ENCODE measurements around the gene SOX5. TPM values are rescaled to one million over a fixed set of nuclear protein-coding genes. Genes with fewer than 3 reads are reported as not detected.

The SOX5 gene
- total RNA-seq, 6 experiments from 2014 or later: 14.8 to 34.3 (median 31.1) TPM

DNA sequence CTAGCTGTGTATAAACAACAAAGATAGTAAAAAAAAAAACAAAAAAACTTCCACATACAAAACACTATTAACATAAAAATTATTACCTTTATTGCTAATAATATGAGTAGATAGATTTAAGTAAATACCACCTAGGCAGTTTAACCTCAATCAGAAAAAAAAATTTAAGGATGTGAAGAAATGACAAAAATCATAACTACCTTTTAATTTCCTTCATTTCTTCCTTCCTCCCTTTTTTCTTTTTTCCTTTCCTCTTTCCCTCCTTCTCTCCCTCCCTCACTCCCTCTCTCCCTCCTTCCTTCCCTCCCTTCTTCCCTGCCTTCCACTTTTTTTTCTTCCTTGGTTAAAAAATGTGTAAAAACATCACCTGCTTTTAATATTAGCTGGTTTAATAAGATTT, 81.7 kb downstream of the SOX5 start:
- DNase-seq (no peak), ATAC-seq (no peak)
- Histone ChIP-seq H3K4me3 (no peak overlapping the region), H3K27me3 (no peaks in the 10 kb centered on the region), H3K27ac (no peak overlapping the region), H3K36me3 (no peaks in the 10 kb centered on the region), H3K4me1 (no peaks in the 10 kb centered on the region), H3K9me3 (no peaks in the 10 kb centered on the region)
- TF ChIP-seq, protein P1, sequence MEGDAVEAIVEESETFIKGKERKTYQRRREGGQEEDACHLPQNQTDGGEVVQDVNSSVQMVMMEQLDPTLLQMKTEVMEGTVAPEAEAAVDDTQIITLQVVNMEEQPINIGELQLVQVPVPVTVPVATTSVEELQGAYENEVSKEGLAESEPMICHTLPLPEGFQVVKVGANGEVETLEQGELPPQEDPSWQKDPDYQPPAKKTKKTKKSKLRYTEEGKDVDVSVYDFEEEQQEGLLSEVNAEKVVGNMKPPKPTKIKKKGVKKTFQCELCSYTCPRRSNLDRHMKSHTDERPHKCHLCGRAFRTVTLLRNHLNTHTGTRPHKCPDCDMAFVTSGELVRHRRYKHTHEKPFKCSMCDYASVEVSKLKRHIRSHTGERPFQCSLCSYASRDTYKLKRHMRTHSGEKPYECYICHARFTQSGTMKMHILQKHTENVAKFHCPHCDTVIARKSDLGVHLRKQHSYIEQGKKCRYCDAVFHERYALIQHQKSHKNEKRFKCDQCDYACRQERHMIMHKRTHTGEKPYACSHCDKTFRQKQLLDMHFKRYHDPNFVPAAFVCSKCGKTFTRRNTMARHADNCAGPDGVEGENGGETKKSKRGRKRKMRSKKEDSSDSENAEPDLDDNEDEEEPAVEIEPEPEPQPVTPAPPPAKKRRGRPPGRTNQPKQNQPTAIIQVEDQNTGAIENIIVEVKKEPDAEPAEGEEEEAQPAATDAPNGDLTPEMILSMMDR (IDR thresholded peaks at IDR 0.05): no peak
- TF ChIP-seq POLR2A (IDR thresholded peaks at IDR 0.05): no peak
- intact Hi-C loops (cut with DNase I): no loop called here

DNA sequence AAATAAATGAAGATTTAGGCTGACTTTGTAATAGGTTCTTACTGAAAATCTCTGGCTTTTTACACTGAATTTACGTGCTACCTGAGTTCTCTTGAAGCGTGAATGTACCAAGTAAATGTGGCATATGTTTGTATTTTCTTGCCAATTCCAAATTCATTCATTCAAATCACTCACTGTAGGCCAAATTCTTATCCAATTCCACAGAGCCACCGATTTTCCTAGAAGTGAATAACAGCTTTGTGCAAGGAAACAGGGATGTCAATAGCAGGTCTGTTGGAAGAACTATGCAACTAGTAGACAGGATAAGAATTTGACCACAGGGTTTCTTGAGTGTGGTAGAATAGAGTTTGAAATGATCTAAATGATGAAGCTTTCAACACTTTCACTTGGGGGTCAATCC, 86.8 kb downstream of the SOX5 start:
- WGBS (ENCODE audit: insufficient coverage, low coverage, low lambda C conversion rate, missing lambda C conversion rate): 73% methylated on average over 3 of the region's 3 CpGs
- Histone ChIP-seq H3K4me3 (no peak overlapping the region), H3K9me3 (no peaks in the 10 kb centered on the region), H3K4me1 (no peaks in the 10 kb centered on the region), H3K27ac (no peak overlapping the region), H3K27me3 (no peaks in the 10 kb centered on the region), H3K36me3 (no peaks in the 10 kb centered on the region)
- DNase-seq (no peak), ATAC-seq (no peak)
- intact Hi-C loops (cut with DNase I): no loop called here
- TF ChIP-seq, protein P1 (IDR thresholded peaks at IDR 0.05): no peak
- TF ChIP-seq POLR2A (IDR thresholded peaks at IDR 0.05): no peak

DNA sequence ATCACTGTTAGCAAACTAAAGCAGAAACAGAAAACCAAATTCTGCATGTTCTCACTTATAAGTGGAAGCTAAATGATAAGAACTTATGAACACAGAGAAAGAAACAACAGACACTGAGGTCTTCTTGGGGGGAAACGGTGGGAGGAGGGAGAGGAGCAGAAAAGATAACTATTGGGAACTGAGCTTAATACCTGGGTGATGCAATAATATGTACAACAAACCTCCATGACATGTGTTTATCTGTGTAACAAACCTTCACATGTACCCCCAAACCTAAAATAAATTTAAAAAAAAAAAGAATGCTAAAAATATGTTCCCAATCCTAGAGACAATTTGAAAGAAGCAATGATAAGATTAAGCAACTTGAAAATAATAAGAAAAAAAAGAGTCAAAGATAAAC, 89.5 kb downstream of the SOX5 start:
- DNase-seq: no peak
- Histone ChIP-seq H3K27ac (no peak overlapping the region), H3K9me3 (no peaks in the 10 kb centered on the region), H3K4me3 (no peak overlapping the region), H3K27me3 (no peaks in the 10 kb centered on the region), H3K4me1 (no peaks in the 10 kb centered on the region), H3K36me3 (no peaks in the 10 kb centered on the region)
- no peak for TF ChIP-seq POLR2A (IDR thresholded peaks at IDR 0.05)
- TF ChIP-seq, protein P1 (IDR thresholded peaks at IDR 0.05): no peak
- 78% methylated on average over 1 of the region's 1 CpG for WGBS (ENCODE audit: insufficient coverage, low coverage, low lambda C conversion rate, missing lambda C conversion rate)
- ATAC-seq: no peak
- intact Hi-C loops (cut with DNase I): no loop called here

DNA sequence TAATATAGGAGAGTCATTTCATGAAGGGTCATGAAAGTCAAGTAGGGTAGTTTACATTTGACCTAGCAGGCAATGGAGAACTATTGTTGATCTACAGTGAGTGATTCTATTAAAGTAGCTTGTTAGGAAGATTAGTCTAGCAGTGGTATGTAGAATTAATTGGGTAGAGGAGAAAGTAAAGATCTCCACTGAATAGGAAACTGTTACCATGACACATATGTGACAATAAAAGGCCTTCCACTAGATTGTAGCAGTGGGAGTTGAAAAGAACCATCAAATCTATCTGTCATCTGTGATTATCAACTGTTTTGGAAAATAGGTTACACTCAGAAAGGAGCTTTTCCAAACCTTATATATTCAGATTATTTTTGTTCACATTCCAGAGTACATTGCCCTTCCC, 92.3 kb downstream of the SOX5 start:
- no peak overlapping the region for H3K4me3 ChIP-seq
- no peak for ATAC-seq
- no peaks in the 10 kb centered on the region for H3K9me3 ChIP-seq
- H3K27me3 ChIP-seq: no peaks in the 10 kb centered on the region
- H3K27ac ChIP-seq: no peak overlapping the region
- TF ChIP-seq, protein P1 (IDR thresholded peaks at IDR 0.05): no peak
- no peak for TF ChIP-seq POLR2A (IDR thresholded peaks at IDR 0.05)
- DNase-seq: no peak
- no peaks in the 10 kb centered on the region for H3K4me1 ChIP-seq
- H3K36me3 ChIP-seq: no peaks in the 10 kb centered on the region
- intact Hi-C loops (cut with DNase I): no loop called here

DNA sequence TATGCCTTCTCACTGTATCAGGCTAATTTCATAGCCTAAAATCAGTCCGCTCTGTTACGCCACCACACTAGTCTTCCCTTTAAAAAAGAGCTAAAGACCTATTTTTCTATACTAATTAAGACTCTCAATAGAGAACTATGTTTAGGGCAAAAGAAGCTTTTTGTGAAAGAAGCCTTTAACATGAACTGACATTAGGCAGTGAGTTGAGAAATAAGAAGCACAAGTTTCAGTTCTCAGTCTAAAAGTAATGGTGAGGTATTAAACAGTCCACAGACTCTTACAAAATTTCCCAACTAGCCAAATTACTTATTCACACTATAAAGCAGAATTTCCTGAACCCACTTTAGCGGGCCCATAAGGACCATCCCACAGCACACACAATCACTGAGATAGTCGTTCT, 93.7 kb downstream of the SOX5 start:
- H3K36me3 ChIP-seq: no peaks in the 10 kb centered on the region
- no peaks in the 10 kb centered on the region for H3K9me3 ChIP-seq
- H3K27me3 ChIP-seq: no peaks in the 10 kb centered on the region
- no peaks in the 10 kb centered on the region for H3K4me1 ChIP-seq
- WGBS (ENCODE audit: insufficient coverage, low coverage, low lambda C conversion rate, missing lambda C conversion rate): 71% methylated on average over 4 of the region's 4 CpGs
- no peak for DNase-seq
- intact Hi-C loops (cut with DNase I): no loop called here
- H3K27ac ChIP-seq: no peak overlapping the region
- H3K4me3 ChIP-seq: no peak overlapping the region
- no peak for ATAC-seq
- TF ChIP-seq, protein P1 (IDR thresholded peaks at IDR 0.05): no peak
- no peak for TF ChIP-seq POLR2A (IDR thresholded peaks at IDR 0.05)

Data from right lobe of liver (tissue), 6 donors.